K562 treated with DMSO at 1 percent for 4 hours (cell line): ENCODE data around the gene VGLL2. TPM values are rescaled to one million over a fixed set of nuclear protein-coding genes. Genes with fewer than 3 reads are reported as not detected.

ENCODE experiments used
- total RNA-seq: library from RNA; unstranded; fragments of 300-600 nt; gene quantifications from 2 replicates; pipeline ENCODE4 v1.2.3, GENCODE V29; 2022; ENCODE audit not compliant: insufficient read depth

Gene VGLL2, protein sequence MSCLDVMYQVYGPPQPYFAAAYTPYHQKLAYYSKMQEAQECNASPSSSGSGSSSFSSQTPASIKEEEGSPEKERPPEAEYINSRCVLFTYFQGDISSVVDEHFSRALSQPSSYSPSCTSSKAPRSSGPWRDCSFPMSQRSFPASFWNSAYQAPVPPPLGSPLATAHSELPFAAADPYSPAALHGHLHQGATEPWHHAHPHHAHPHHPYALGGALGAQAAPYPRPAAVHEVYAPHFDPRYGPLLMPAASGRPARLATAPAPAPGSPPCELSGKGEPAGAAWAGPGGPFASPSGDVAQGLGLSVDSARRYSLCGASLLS
- not detected in 2 replicates for total RNA-seq

DNA sequence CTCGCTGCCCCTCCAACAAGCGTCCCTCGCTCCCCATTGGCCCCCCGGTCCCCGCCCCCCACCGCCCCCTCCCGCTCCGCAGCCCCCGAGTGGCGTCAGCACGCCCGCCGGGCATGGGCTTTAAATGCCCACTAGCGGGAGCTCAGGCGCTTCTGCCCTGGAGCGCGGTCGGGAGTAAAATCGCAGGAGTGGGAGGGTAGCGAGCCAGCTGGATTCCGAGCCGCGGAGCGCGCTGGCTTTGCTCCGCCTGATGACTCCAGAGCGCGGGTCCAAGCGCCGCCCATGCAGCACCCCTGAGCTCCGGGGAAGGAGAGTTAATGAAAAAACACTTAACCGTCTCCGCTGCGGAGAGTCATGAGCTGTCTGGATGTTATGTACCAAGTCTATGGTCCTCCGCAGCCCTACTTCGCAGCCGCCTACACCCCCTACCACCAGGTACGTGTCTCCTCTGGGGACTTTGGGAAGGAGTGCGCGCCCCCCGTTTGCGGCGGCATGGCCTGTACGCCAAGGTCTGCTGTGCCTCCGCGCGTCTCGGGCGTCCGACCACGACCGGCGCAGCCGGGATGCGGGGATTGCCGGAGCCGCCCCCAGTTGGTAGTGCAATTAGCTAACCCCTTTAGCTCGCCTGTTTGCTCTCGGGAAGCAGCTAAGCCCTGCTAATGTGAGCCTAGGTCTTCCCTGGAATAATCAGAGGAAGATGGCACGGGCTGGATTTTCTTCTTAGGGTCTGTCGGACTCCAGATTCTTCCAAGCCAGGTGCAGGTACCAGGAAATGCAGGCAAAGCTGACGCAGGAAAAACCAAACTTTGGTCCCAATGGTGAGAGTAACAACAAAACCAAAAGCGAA is at the start of gene VGLL2:
Gene VGLL2 (plus strand): TSS at position 149 of the 847 bp plus-strand sequence. CDS start 206 bp downstream, at position 355.

Other genes with a start within 250 kb of the VGLL2 start
- gene ROS1, start 160.4 kb downstream of the VGLL2 start, total RNA-seq: not detected in 2 replicates
- gene DCBLD1, start 217.1 kb downstream of the VGLL2 start, total RNA-seq: 7.2 and 7.9 TPM in 2 replicates